Left ventricle myocardium inferior (tissue), 1 donor: ENCODE results near the gene SEMA7A. TPM values are rescaled to one million over a fixed set of nuclear protein-coding genes. Genes with fewer than 3 reads are reported as not detected.

Source experiments
- DNase-seq: peaks from one replicate; pipeline ENCODE4 v3.0.0-alpha.2; 2020
- H3K27ac ChIP-seq: fragments of 200-600 bp; replicated peaks from 2 replicates; pipeline ENCODE4 v1.8.0; 2021
- H3K27me3 ChIP-seq: fragments of 200-600 bp; 2 replicates; pipeline ENCODE4 v1.8.0; 2021; ENCODE audit warnings: low read depth
- H3K36me3 ChIP-seq: fragments of 200-600 bp; 2 replicates; pipeline ENCODE4 v1.8.0; 2021
- H3K4me1 ChIP-seq: fragments of 200-600 bp; 2 replicates; pipeline ENCODE4 v1.8.0; 2021
- H3K4me3 ChIP-seq: fragments of 200-600 bp; 2 replicates; pipeline ENCODE4 v1.8.0; 2021; ENCODE audit warnings: mild to moderate bottlenecking, moderate library complexity
- H3K9me3 ChIP-seq: fragments of 200-600 bp; replicated peaks from 2 replicates; pipeline ENCODE4 v1.8.0; 2021
- CTCF ChIP-seq: fragments of 200-600 bp; IDR thresholded peaks from 2 replicates; pipeline ENCODE4 v1.8.0; 2021; ENCODE audit warnings: antibody characterized with exemption, mild to moderate bottlenecking, borderline replicate concordance
- intact Hi-C: fragments of 100-400 bp; cut with micrococcal nuclease; formaldehyde crosslinking; loops from one replicate; pipeline ENCODE4 v1.11.0; 2022
- total RNA-seq: library from RNA; stranded (reverse); fragmentation: NEBNext Ultra II Directional; extraction: Animal tissue kit (Norgen Biotek cat#: 25700); gene quantifications from one replicate; pipeline ENCODE4 v1.2.1, GENCODE V29; 2021
- donor health status: DM: no; HTN: yes; CAD: no; lungs with severe emphysema.

The SEMA7A gene
- total RNA-seq, 1 donor from 2014 or later, result 1.5 TPM

- peak overlapping the region; percentile 78 for H3K27ac ChIP-seq
- no peak for DNase-seq
- peaks cover 40% of the 10 kb centered on the region for H3K4me1 ChIP-seq
- H3K36me3 ChIP-seq, result no peaks in the 10 kb centered on the region
- peak overlapping the region; percentile 11 for H3K4me3 ChIP-seq
- no peaks in the 10 kb centered on the region for H3K9me3 ChIP-seq
- TF ChIP-seq CTCF, result no peak
- peaks cover 1% of the 10 kb centered on the region for H3K27me3 ChIP-seq
- intact Hi-C loops, result loop anchor here (10.0 kb wide), 1 partner anchor 99 kb away; no protein-coding TSS in a partner anchor
Measured at GRCh38 chr15:74385733-74386132, 48.0 kb downstream of the SEMA7A start.

GRCh38 chr15:74384881-74385643 lies 48.7 kb downstream of the SEMA7A start:
- Histone ChIP-seq H3K27me3 (peaks cover 6% of the 10 kb centered on the region), H3K9me3 (no peaks in the 10 kb centered on the region), H3K27ac (peak overlapping the region; percentile 78), H3K36me3 (no peaks in the 10 kb centered on the region), H3K4me3 (peak overlapping the region; percentile 11), H3K4me1 (peaks cover 40% of the 10 kb centered on the region)
- intact Hi-C loops, result loop anchor here (5.0 to 10.0 kb wide), 2 partner anchors 52 to 100 kb away; no protein-coding TSS in a partner anchor
- TF ChIP-seq CTCF, result no peak
- DNase-seq, result no peak

- Histone ChIP-seq H3K36me3 (no peaks in the 10 kb centered on the region), H3K9me3 (no peaks in the 10 kb centered on the region), H3K4me3 (no peak overlapping the region), H3K4me1 (peaks cover 40% of the 10 kb centered on the region), H3K27me3 (peaks cover 6% of the 10 kb centered on the region), H3K27ac (peak overlapping the region; percentile 78)
- DNase-seq, result no peak
- intact Hi-C loops, result loop anchor here (5.0 to 10.0 kb wide), 2 partner anchors 53 to 100 kb away; no protein-coding TSS in a partner anchor
- no peak for TF ChIP-seq CTCF
Measured at GRCh38 chr15:74384566-74384880, 49.2 kb downstream of the SEMA7A start.

- DNase-seq, result no peak
- peaks cover 40% of the 10 kb centered on the region for H3K4me1 ChIP-seq
- peaks cover 6% of the 10 kb centered on the region for H3K27me3 ChIP-seq
- no peaks in the 10 kb centered on the region for H3K9me3 ChIP-seq
- no peak overlapping the region for H3K27ac ChIP-seq
- H3K36me3 ChIP-seq, result no peaks in the 10 kb centered on the region
- intact Hi-C loops, result loop anchor here (5.0 to 10.0 kb wide), 2 partner anchors 53 to 101 kb away; no protein-coding TSS in a partner anchor
- no peak overlapping the region for H3K4me3 ChIP-seq
- no peak for TF ChIP-seq CTCF
Measured at GRCh38 chr15:74383695-74384565, 49.8 kb downstream of the SEMA7A start.

- Histone ChIP-seq H3K27me3 (peaks cover 6% of the 10 kb centered on the region), H3K27ac (no peak overlapping the region), H3K36me3 (no peaks in the 10 kb centered on the region), H3K4me1 (peaks cover 40% of the 10 kb centered on the region), H3K4me3 (no peak overlapping the region), H3K9me3 (no peaks in the 10 kb centered on the region)
- no peak for DNase-seq
- TF ChIP-seq CTCF, result no peak
- intact Hi-C loops, result loop anchor here (5.0 to 10.0 kb wide), 2 partner anchors 54 to 102 kb away; no protein-coding TSS in a partner anchor
Measured at GRCh38 chr15:74383286-74383685, 50.5 kb downstream of the SEMA7A start.
